Measurements from ENCODE around the gene GRIK4.
A peak's percentile ranks its signal among the peaks of the same experiment; 100 is the strongest.

GRIK4 gene

DNA sequence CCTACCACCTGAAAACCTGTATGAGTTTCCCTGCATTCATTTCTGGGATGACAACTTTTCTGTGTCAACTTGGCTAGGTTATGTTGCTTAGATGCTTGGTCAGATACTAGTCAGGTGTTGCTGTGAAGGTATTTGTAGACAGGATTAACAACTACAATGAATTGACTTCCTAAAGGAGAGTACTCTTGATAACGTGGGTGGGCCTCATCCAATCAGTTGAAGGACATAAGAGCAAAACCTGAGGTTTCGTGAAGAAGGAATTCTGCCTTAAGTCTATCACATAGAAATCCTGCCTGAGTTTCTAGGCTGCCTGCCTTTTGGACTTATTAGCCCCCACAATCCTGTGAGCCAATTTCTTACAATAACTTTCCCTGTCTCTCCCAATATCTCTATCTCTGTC, 431.2 kb downstream of the GRIK4 start:
- no peak overlapping the region for H3K4me3 ChIP-seq (ENCODE audit: low read depth in 1 of 2, low read length in 2 of 2)
- H3K36me3 ChIP-seq (ENCODE audit: insufficient read depth, low read length), result no peaks in the 10 kb centered on the region
- H3K9me3 ChIP-seq (ENCODE audit: low read length), result no peaks in the 10 kb centered on the region
- no peak overlapping the region for H3K27ac ChIP-seq (ENCODE audit: low read depth, low read length)
- no peaks in the 10 kb centered on the region for H3K27me3 ChIP-seq (ENCODE audit: control insufficient read depth in 1 of 2, insufficient read depth in 2 of 2, low read length in 2 of 2)
- no peak overlapping the region for H3K9ac ChIP-seq (ENCODE audit: low read length)
- no peaks in the 10 kb centered on the region for H3K4me1 ChIP-seq (ENCODE audit: insufficient read depth, low read length)

DNA sequence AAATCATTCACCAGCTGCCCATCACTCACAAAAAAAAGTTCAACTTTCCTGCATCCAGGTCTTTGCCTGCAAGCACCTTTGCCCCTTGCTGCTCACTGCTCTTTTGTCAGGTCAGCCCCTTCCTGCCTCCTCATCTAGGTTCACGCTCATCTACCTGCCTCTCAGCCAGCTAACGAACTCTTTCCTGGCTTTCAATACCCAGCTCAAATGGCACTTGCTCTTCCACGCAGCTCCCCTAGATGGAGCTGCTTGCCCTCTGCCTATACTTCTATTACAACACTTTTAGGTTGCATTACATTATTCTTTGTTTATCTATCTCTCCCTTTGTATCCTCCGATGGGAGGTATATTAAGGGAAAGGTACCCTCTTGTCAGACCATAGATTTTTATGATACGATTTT, 433.5 kb downstream of the GRIK4 start:
- Histone ChIP-seq H3K27ac (ENCODE audit: low read depth, low read length) (no peak overlapping the region), H3K27me3 (ENCODE audit: control insufficient read depth in 1 of 2, insufficient read depth in 2 of 2, low read length in 2 of 2) (no peaks in the 10 kb centered on the region), H3K9me3 (ENCODE audit: low read length) (no peaks in the 10 kb centered on the region), H3K9ac (ENCODE audit: low read length) (no peak overlapping the region), H3K4me3 (ENCODE audit: low read depth in 1 of 2, low read length in 2 of 2) (no peak overlapping the region), H3K36me3 (ENCODE audit: insufficient read depth, low read length) (no peaks in the 10 kb centered on the region), H3K4me1 (ENCODE audit: insufficient read depth, low read length) (no peaks in the 10 kb centered on the region)

DNA sequence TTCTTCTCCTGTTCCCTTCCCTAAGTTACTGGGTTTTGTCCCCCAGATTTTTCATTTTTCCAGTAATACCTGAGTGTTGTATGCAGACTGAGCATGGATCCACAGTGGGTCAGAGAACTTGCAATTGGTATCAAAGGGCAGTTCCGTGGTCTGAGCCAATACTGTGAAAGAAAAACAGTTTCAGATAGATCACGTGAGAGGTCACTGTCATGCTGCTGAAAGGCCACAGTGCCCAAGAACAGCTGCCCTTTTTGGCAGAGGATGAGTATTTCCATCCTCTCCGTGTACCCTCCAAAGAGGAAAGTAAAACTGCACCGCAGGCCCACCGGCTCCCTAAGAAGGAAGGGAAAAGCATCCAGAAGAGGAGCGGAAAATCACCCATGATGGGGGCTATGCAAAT, 439.3 kb downstream of the GRIK4 start:
- Histone ChIP-seq H3K9me3 (ENCODE audit: low read length) (no peaks in the 10 kb centered on the region), H3K27ac (ENCODE audit: low read depth, low read length) (no peak overlapping the region), H3K36me3 (ENCODE audit: insufficient read depth, low read length) (no peaks in the 10 kb centered on the region), H3K9ac (ENCODE audit: low read length) (no peak overlapping the region), H3K4me3 (ENCODE audit: low read depth in 1 of 2, low read length in 2 of 2) (no peak overlapping the region), H3K27me3 (ENCODE audit: control insufficient read depth in 1 of 2, insufficient read depth in 2 of 2, low read length in 2 of 2) (no peaks in the 10 kb centered on the region), H3K4me1 (ENCODE audit: insufficient read depth, low read length) (no peaks in the 10 kb centered on the region)

DNA sequence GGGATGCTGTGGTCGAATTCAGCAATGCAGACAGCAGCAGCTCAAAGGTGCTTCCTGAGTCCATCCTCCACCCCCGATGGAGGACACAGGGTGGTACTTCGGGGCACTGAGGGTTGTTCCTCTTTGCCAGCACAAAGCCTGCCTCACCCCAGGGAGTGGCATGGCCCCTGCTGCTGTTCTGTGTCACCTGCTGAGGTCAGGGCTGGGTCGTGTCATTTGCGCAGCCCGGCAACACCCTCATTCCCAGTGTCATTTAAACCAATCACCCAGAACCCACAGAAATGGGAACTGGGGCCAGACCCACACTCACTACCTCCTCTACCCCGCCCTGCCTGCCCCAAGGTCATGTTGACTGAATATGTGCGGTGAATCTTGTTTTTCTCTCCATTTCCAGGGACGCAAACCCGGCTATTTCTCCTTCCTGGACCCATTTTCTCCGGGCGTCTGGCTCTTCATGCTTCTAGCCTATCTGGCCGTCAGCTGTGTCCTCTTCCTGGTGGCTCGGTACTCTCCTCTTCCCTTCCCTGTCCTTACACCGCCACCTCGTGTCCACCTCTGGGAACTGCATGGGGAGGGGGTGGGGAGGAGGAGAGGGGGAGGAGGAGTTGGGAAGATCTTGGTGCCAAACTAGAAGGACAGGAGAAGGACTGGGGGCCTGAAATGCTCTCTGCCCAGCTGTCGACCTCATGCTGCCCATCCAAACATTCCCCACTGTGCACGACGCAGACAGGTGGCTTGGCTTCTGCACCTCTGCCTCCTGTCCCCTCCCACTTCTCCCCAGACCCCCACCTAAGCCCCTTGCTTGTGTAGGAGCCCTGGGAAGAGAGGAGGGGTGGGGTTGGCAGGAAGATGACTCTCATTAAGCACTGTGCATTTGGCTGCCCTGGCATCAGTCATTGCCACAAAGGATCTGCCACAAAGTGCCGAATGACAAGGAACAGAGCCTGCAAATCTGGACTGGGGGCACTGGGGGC, 441.2 kb downstream of the GRIK4 start:
- Histone ChIP-seq H3K9ac (ENCODE audit: low read length) (no peak overlapping the region), H3K4me3 (ENCODE audit: low read depth in 1 of 2, low read length in 2 of 2) (peak overlapping the region in 1 of 2 donors; percentile 38), H3K27ac (ENCODE audit: low read depth, low read length) (no peak overlapping the region)

GRCh38 chr11:120954381-120954780, 442.8 kb downstream of the GRIK4 start:
- H3K27me3 ChIP-seq (ENCODE audit: control insufficient read depth in 1 of 2, insufficient read depth in 2 of 2, low read length in 2 of 2), result no peaks in the 10 kb centered on the region
- no peaks in the 10 kb centered on the region for H3K36me3 ChIP-seq (ENCODE audit: insufficient read depth, low read length)
- no peaks in the 10 kb centered on the region for H3K4me1 ChIP-seq (ENCODE audit: insufficient read depth, low read length)
- no peak overlapping the region for H3K9ac ChIP-seq (ENCODE audit: low read length)
- no peaks in the 10 kb centered on the region for H3K9me3 ChIP-seq (ENCODE audit: low read length)
- no peak overlapping the region for H3K4me3 ChIP-seq (ENCODE audit: low read depth in 1 of 2, low read length in 2 of 2)
- H3K27ac ChIP-seq (ENCODE audit: low read depth, low read length), result no peak overlapping the region

More for the DNA sequence above, 441.2 kb downstream of the GRIK4 start:
- Histone ChIP-seq H3K4me1 (ENCODE audit: insufficient read depth, low read length) (no peaks in the 10 kb centered on the region), H3K9me3 (ENCODE audit: low read length) (no peaks in the 10 kb centered on the region), H3K36me3 (ENCODE audit: insufficient read depth, low read length) (no peaks in the 10 kb centered on the region), H3K27me3 (ENCODE audit: control insufficient read depth in 1 of 2, insufficient read depth in 2 of 2, low read length in 2 of 2) (no peaks in the 10 kb centered on the region)

GRCh38 chr11:120956710-120957495, 445.4 kb downstream of the GRIK4 start:
- H3K9ac ChIP-seq (ENCODE audit: low read length), result no peak overlapping the region
- no peaks in the 10 kb centered on the region for H3K27me3 ChIP-seq (ENCODE audit: control insufficient read depth in 1 of 2, insufficient read depth in 2 of 2, low read length in 2 of 2)
- H3K36me3 ChIP-seq (ENCODE audit: insufficient read depth, low read length), result no peaks in the 10 kb centered on the region
- no peaks in the 10 kb centered on the region for H3K4me1 ChIP-seq (ENCODE audit: insufficient read depth, low read length)
- H3K4me3 ChIP-seq (ENCODE audit: low read depth in 1 of 2, low read length in 2 of 2), result no peak overlapping the region
- no peaks in the 10 kb centered on the region for H3K9me3 ChIP-seq (ENCODE audit: low read length)
- no peak overlapping the region for H3K27ac ChIP-seq (ENCODE audit: low read depth, low read length)

GRCh38 chr11:120958185-120958584, 446.6 kb downstream of the GRIK4 start:
- Histone ChIP-seq H3K27me3 (ENCODE audit: control insufficient read depth in 1 of 2, insufficient read depth in 2 of 2, low read length in 2 of 2) (no peaks in the 10 kb centered on the region), H3K4me3 (ENCODE audit: low read depth in 1 of 2, low read length in 2 of 2) (no peak overlapping the region), H3K4me1 (ENCODE audit: insufficient read depth, low read length) (no peaks in the 10 kb centered on the region), H3K9ac (ENCODE audit: low read length) (no peak overlapping the region), H3K36me3 (ENCODE audit: insufficient read depth, low read length) (no peaks in the 10 kb centered on the region), H3K27ac (ENCODE audit: low read depth, low read length) (no peak overlapping the region), H3K9me3 (ENCODE audit: low read length) (no peaks in the 10 kb centered on the region)

GRCh38 chr11:120959189-120959588, 447.6 kb downstream of the GRIK4 start:
- H3K4me1 ChIP-seq (ENCODE audit: insufficient read depth, low read length), result no peaks in the 10 kb centered on the region

GRCh38 chr11:120964857-120965256, 453.3 kb downstream of the GRIK4 start:
- Histone ChIP-seq H3K27me3 (ENCODE audit: control insufficient read depth in 1 of 2, insufficient read depth in 2 of 2, low read length in 2 of 2) (no peaks in the 10 kb centered on the region), H3K36me3 (ENCODE audit: insufficient read depth, low read length) (no peaks in the 10 kb centered on the region), H3K4me1 (ENCODE audit: insufficient read depth, low read length) (no peaks in the 10 kb centered on the region), H3K4me3 (ENCODE audit: low read depth in 1 of 2, low read length in 2 of 2) (no peak overlapping the region), H3K27ac (ENCODE audit: low read depth, low read length) (no peak overlapping the region), H3K9me3 (ENCODE audit: low read length) (no peaks in the 10 kb centered on the region), H3K9ac (ENCODE audit: low read length) (no peak overlapping the region)

More at GRCh38 chr11:120959189-120959588, 447.6 kb downstream of the GRIK4 start:
- Histone ChIP-seq H3K9me3 (ENCODE audit: low read length) (no peaks in the 10 kb centered on the region), H3K27ac (ENCODE audit: low read depth, low read length) (no peak overlapping the region), H3K36me3 (ENCODE audit: insufficient read depth, low read length) (no peaks in the 10 kb centered on the region), H3K27me3 (ENCODE audit: control insufficient read depth in 1 of 2, insufficient read depth in 2 of 2, low read length in 2 of 2) (no peaks in the 10 kb centered on the region), H3K4me3 (ENCODE audit: low read depth in 1 of 2, low read length in 2 of 2) (no peak overlapping the region), H3K9ac (ENCODE audit: low read length) (no peak overlapping the region)

DNA sequence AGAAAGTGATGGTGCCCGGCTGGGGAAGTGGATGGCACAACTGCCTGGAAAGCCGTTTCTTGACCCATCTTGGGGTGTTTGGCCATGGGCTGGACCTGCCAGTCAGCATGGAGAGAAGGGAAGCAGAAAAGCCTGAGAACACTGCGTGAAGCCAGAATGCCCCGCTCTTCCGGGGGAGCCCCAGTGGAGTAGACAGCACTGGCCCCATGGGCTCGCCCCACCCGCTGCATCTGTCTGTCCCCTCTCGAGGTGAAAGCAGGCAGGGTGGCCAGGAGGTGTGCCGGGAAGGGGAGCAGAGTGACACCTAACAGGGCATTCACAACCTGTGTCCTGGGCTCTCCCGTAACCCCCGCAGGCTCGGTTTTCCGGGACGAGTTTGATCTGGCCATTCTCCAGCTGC, 455.3 kb downstream of the GRIK4 start:
- H3K4me1 ChIP-seq (ENCODE audit: insufficient read depth, low read length), result no peaks in the 10 kb centered on the region
- H3K27ac ChIP-seq (ENCODE audit: low read depth, low read length), result no peak overlapping the region
- no peaks in the 10 kb centered on the region for H3K9me3 ChIP-seq (ENCODE audit: low read length)

DNA sequence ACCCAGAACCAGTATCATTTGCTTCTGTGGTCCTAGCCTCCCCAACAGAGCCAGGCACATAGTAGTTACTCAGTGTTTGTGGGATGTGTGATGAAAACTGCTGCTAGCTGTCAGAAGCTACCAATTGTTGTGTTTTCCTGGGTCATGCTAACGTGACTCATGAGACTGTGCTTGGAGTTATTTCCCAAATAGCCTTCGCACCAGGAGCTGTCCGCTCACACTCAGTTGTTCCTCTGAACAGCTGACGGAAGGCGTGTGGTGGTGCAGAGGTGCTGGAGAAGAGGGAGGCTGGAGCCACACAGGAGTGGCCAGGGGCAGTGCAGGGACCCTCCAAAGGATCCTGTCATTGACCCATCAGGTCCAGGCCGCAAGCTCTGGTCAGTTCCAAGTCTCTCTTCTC, 458.4 kb downstream of the GRIK4 start:
- Histone ChIP-seq H3K9ac (ENCODE audit: low read length) (no peak overlapping the region), H3K36me3 (ENCODE audit: insufficient read depth, low read length) (no peaks in the 10 kb centered on the region), H3K4me1 (ENCODE audit: insufficient read depth, low read length) (no peaks in the 10 kb centered on the region), H3K27ac (ENCODE audit: low read depth, low read length) (no peak overlapping the region), H3K27me3 (ENCODE audit: control insufficient read depth in 1 of 2, insufficient read depth in 2 of 2, low read length in 2 of 2) (peaks cover 3 to 4% of the 10 kb centered on the region in 2 donors), H3K9me3 (ENCODE audit: low read length) (no peaks in the 10 kb centered on the region), H3K4me3 (ENCODE audit: low read depth in 1 of 2, low read length in 2 of 2) (no peak overlapping the region)

More for the DNA sequence above, 455.3 kb downstream of the GRIK4 start:
- Histone ChIP-seq H3K4me3 (ENCODE audit: low read depth in 1 of 2, low read length in 2 of 2) (no peak overlapping the region), H3K27me3 (ENCODE audit: control insufficient read depth in 1 of 2, insufficient read depth in 2 of 2, low read length in 2 of 2) (peaks cover 3 to 4% of the 10 kb centered on the region in 2 donors), H3K36me3 (ENCODE audit: insufficient read depth, low read length) (no peaks in the 10 kb centered on the region), H3K9ac (ENCODE audit: low read length) (no peak overlapping the region)
